Breast epithelium (tissue), 4 donors: ENCODE data around the gene MYO5B. TPM values are rescaled to one million over a fixed set of nuclear protein-coding genes. Genes with fewer than 3 reads are reported as not detected.

Experiments used
- DNase-seq, 2 donors: peaks; one replicate each; pipeline ENCODE4 v3.0.0-alpha.2; 2019; ENCODE audit warnings: low spot score in 2 of 2
- H3K27ac ChIP-seq, 2 donors: fragments of 200-600 bp; sonication (generic) in 1 of 2; one replicate each; pipeline ENCODE4 v1.5.1; 2016 to 2019; ENCODE audit warnings: mild to moderate bottlenecking in 1 of 2
- H3K27me3 ChIP-seq, 2 donors: fragments of 200-600 bp; sonication (generic) in 1 of 2; one replicate each; pipeline versions ENCODE4 v1.5.1 to v1.6.0; 2017 to 2019; ENCODE audit warnings: control low read depth in 1 of 2, mild to moderate bottlenecking in 1 of 2
- H3K36me3 ChIP-seq: fragments of 200-600 bp; one replicate; pipeline ENCODE4 v1.5.1; 2019
- H3K4me1 ChIP-seq, 2 donors: fragments of 200-600 bp; sonication (generic); one replicate each; pipeline ENCODE4 v1.5.1; 2016 to 2019; ENCODE audit warnings: control low read depth in 1 of 2
- H3K4me3 ChIP-seq, 3 donors: fragments of 200-600 bp; sonication (generic); 1 replicate in 2 of 3; 2 replicates in 1 of 3; pipeline ENCODE4 v1.5.1; 2016 to 2019; ENCODE audit warnings: mild to moderate bottlenecking in 3 of 3, moderate library complexity in 2 of 3
- H3K9me3 ChIP-seq, 2 donors: fragments of 200-600 bp; sonication (generic) in 1 of 2; one replicate each; pipeline ENCODE4 v1.5.1; 2016 to 2019; ENCODE audit warnings: control low read depth in 1 of 2
- POLR2A ChIP-seq: fragments of 450-650 bp; IDR thresholded peaks from one replicate; pipeline ENCODE4 v1.6.1; 2016; ENCODE audit warnings: antibody characterized with exemption, mild to moderate bottlenecking, moderate library complexity
- POLR2AphosphoS5 ChIP-seq, 3 donors: sonication (generic); formaldehyde crosslinking; IDR thresholded peaks; one replicate each; pipeline ENCODE4 v1.6.1; 2017; ENCODE audit warnings: antibody characterized with exemption in 3 of 3
- intact Hi-C: fragments of 100-400 bp; cut with DNase I; formaldehyde crosslinking; loops from one replicate; pipeline ENCODE4 v1.15.1; 2023; ENCODE audit warnings: low total_unique reads
- total RNA-seq, 3 donors: library from RNA; depleted of rRNA; stranded (reverse); fragments of >200 nt; gene quantifications; one replicate each; pipeline ENCODE4 v1.1.0, GENCODE V29; 2016
- TF ChIP-seq, protein P1 (sequence below), 3 donors: fragments of 450-650 bp; IDR thresholded peaks; one replicate each; pipeline ENCODE4 v1.5.1; 2016 to 2017; ENCODE audit warnings: antibody characterized with exemption in 3 of 3, mild to moderate bottlenecking in 3 of 3, moderate library complexity in 3 of 3

MYO5B gene
- total RNA-seq, 3 donors from 2014 or later = 2.4 to 53.1 (median 22.0) TPM

DNA sequence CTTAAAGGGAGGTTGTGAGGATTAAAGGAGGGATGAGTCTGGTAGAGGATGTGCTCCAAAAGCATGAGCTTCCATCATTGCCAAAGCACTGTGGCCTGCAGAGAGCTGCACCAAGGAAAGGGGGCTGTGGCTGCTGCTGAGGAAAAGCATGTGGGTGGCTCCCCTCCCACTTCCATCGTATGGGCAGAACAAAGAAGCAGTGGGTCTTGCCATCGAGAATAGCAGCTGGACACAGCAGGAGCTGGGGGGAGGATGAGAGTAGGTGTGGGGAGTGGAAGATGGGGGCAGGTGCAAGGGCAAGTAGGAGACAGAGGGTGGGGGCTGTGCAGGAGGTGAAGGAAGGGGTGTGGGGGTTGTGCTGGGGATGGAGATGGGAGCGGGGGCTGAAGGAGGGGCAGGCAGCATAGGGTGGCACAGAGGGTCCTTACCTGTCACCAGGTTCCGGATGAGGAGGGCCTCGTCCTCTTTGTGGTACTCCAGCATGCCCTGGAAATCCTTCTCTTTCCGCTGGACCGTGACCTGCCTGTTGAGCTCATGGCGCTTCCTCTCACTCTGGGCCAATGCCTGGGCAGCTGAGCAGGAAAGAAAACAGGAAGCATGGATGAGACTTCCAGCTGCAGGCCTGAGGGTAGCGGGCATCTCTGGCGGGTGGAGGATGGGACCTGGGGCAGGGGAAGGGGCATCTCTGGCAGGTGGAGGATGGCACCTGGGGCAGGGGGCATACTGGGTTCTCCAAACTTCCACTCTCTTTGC, 348.1 kb downstream of the MYO5B start:
- H3K4me3 ChIP-seq = no peak overlapping the region
- no peaks in the 10 kb centered on the region for H3K9me3 ChIP-seq
- H3K36me3 ChIP-seq = no peaks in the 10 kb centered on the region
- no peak for DNase-seq
- TF ChIP-seq POLR2AphosphoS5 (IDR thresholded peaks at IDR 0.05) (no peak), POLR2A (no peak)
- TF ChIP-seq, protein P1, sequence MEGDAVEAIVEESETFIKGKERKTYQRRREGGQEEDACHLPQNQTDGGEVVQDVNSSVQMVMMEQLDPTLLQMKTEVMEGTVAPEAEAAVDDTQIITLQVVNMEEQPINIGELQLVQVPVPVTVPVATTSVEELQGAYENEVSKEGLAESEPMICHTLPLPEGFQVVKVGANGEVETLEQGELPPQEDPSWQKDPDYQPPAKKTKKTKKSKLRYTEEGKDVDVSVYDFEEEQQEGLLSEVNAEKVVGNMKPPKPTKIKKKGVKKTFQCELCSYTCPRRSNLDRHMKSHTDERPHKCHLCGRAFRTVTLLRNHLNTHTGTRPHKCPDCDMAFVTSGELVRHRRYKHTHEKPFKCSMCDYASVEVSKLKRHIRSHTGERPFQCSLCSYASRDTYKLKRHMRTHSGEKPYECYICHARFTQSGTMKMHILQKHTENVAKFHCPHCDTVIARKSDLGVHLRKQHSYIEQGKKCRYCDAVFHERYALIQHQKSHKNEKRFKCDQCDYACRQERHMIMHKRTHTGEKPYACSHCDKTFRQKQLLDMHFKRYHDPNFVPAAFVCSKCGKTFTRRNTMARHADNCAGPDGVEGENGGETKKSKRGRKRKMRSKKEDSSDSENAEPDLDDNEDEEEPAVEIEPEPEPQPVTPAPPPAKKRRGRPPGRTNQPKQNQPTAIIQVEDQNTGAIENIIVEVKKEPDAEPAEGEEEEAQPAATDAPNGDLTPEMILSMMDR (IDR thresholded peaks at IDR 0.05) = no peak
- no peaks in the 10 kb centered on the region for H3K4me1 ChIP-seq
- H3K27me3 ChIP-seq = no peaks in the 10 kb centered on the region
- H3K27ac ChIP-seq = no peak overlapping the region
- intact Hi-C loops = no loop called here

DNA sequence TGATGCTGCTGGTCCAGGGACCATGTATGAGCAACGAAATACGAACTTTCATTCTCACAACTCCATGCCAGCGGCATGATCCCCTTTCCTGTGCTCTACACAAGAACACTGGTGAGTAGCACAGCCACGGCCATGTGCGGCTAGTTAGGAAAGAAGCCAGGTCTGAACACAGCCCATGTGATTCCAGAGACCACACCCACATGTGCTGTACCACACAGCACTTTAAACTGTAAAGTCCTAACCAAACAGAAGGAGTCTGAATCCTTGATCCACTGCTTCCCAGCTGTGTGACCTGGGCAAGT, 348.6 kb downstream of the MYO5B start:
- no peak for DNase-seq
- intact Hi-C loops = no loop called here
- Histone ChIP-seq H3K4me3 (no peak overlapping the region), H3K27me3 (no peaks in the 10 kb centered on the region), H3K4me1 (no peaks in the 10 kb centered on the region), H3K27ac (no peak overlapping the region), H3K36me3 (no peaks in the 10 kb centered on the region), H3K9me3 (no peaks in the 10 kb centered on the region)
- TF ChIP-seq, protein P1 (IDR thresholded peaks at IDR 0.05) = no peak
- TF ChIP-seq POLR2AphosphoS5 (IDR thresholded peaks at IDR 0.05) (no peak), POLR2A (no peak)

DNA sequence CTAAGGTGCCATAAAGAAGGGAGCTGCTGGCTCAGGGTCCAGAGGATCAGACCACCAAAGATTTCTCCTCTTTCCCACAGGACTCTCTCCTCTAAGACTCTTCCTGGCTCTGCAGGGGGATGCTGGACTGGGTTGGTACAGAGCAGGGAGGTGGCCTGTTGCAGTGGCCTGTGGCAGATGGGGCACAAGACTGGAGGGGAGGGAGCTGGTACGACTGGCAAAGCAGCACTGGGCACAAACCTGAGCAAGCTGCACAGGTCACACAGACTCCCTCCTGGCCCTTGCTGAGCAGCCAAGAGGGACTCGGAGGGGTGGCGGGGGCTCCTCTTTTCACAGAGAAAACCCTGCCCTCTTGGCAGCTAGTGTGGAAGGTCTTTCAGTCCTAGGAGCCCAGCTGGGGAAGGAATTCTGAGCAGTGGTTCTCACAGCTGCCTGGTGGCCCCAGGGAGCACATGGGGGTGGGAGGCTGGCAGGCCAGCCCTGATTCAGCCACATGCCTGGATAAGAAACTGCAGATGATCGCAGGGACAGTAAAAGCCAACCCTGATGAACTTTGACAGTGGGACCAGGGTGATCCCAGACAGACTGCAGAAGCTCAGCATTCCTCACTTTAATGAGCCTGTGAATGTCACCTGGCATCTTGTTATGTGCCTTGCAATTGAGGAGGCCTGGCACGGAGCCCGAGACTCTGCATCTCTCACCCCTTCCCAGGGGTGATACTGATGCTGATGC, 349.2 kb downstream of the MYO5B start:
- no peak for DNase-seq

DNA sequence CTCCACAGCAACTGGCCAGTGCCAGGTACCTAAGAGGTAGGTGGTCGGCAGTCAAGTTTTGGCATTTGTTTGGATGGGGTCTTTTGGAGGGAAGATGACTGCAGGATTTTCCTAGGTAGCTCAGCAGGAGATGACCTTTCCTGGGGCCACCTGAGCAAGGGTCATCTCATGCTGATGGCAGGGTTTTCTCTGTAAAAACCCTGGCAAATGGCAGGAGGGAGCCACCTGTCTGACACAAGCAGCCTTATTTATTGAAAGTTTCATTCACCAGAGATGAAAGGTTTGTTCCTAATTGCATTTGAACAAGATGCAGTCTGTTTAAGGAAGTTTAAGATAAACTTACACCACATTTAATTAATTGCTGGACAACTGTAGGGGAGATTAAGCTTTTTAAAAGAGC, 350.0 kb downstream of the MYO5B start:
- Histone ChIP-seq H3K4me3 (no peak overlapping the region), H3K4me1 (no peaks in the 10 kb centered on the region), H3K27me3 (no peaks in the 10 kb centered on the region), H3K36me3 (no peaks in the 10 kb centered on the region), H3K27ac (no peak overlapping the region), H3K9me3 (no peaks in the 10 kb centered on the region)
- DNase-seq = no peak
- intact Hi-C loops = no loop called here
- TF ChIP-seq POLR2AphosphoS5 (IDR thresholded peaks at IDR 0.05) (no peak), POLR2A (no peak)
- TF ChIP-seq, protein P1 (IDR thresholded peaks at IDR 0.05) = no peak

More for the DNA sequence above, 349.2 kb downstream of the MYO5B start:
- no peaks in the 10 kb centered on the region for H3K36me3 ChIP-seq
- no peaks in the 10 kb centered on the region for H3K27me3 ChIP-seq
- TF ChIP-seq POLR2AphosphoS5 (IDR thresholded peaks at IDR 0.05) = no peak
- no peak for TF ChIP-seq POLR2A
- TF ChIP-seq, protein P1 (IDR thresholded peaks at IDR 0.05) = no peak
- no peak overlapping the region for H3K27ac ChIP-seq
- intact Hi-C loops = no loop called here
- no peak overlapping the region for H3K4me3 ChIP-seq
- no peaks in the 10 kb centered on the region for H3K9me3 ChIP-seq
- no peaks in the 10 kb centered on the region for H3K4me1 ChIP-seq
